ENCODE measurements around the gene TMEM220.
"Not testable (repeated sequence)": the region's sequence is repeated elsewhere in the genome, so short reads cannot be mapped to it uniquely, and the experiment has no call there.

The TMEM220 gene

GRCh38 chr17:10727192-10727591, 2.6 kb downstream of the TMEM220 start:
- no peak for DNase-seq

GRCh38 chr17:10726196-10726595, 3.6 kb downstream of the TMEM220 start:
- no peak for DNase-seq

GRCh38 chr17:10725262-10725661, 4.6 kb downstream of the TMEM220 start:
- no peak for DNase-seq

GRCh38 chr17:10724546-10725195, 5.2 kb downstream of the TMEM220 start:
- no peak for DNase-seq

- DNase-seq, result no peak
Observed at GRCh38 chr17:10718547-10718946, 11.3 kb downstream of the TMEM220 start.

GRCh38 chr17:10716218-10716617, 13.6 kb downstream of the TMEM220 start:
- DNase-seq, result no peak

- no peak for DNase-seq
Observed at GRCh38 chr17:10713318-10713717, 16.5 kb downstream of the TMEM220 start.

GRCh38 chr17:10705727-10706126, 24.1 kb downstream of the TMEM220 start:
- DNase-seq, result no peak

- no peak for DNase-seq
Observed at GRCh38 chr17:10702574-10702973, 27.2 kb downstream of the TMEM220 start.

- DNase-seq, result peak; percentile 12
Observed at GRCh38 chr17:10699856-10700255, 30.0 kb downstream of the TMEM220 start.

GRCh38 chr17:10698096-10698818, 31.6 kb downstream of the TMEM220 start:
- no peak for DNase-seq

- DNase-seq, result peak; percentile 86
Observed at GRCh38 chr17:10697092-10698081, 32.4 kb downstream of the TMEM220 start, which contains the start of the genes ADPRM and SCO1. Gene ADPRM, plus strand, starts transcription at chr17:10697594. Its CDS starts 7,333 bp downstream, at chr17:10704927. Gene SCO1, minus strand, starts transcription at chr17:10697533. Its CDS starts 26 bp downstream, at chr17:10697507.

- not testable (repeated sequence) for DNase-seq
Observed at GRCh38 chr17:10695875-10696407, 33.9 kb downstream of the TMEM220 start.

- DNase-seq, result no peak
Observed at GRCh38 chr17:10687499-10687898, 42.3 kb downstream of the TMEM220 start.

- no peak for DNase-seq
Observed at GRCh38 chr17:10683853-10684252, 46.0 kb downstream of the TMEM220 start.

- no peak for DNase-seq
Observed at GRCh38 chr17:10681866-10682446, 47.9 kb downstream of the TMEM220 start.

GRCh38 chr17:10674704-10675103, 55.1 kb downstream of the TMEM220 start:
- DNase-seq, result no peak

GRCh38 chr17:10673312-10673711, 56.5 kb downstream of the TMEM220 start:
- no peak for DNase-seq

- DNase-seq, result no peak
Observed at GRCh38 chr17:10668775-10669174, 61.0 kb downstream of the TMEM220 start.

GRCh38 chr17:10666906-10667305, 62.9 kb downstream of the TMEM220 start:
- no peak for DNase-seq

- DNase-seq, result no peak
Observed at GRCh38 chr17:10664571-10664970, 65.3 kb downstream of the TMEM220 start.
